ENCODE measurements around the gene ARHGAP15. TPM values are rescaled to one million over a fixed set of nuclear protein-coding genes. Genes with fewer than 3 reads are reported as not detected.

ARHGAP15 gene
- polyA plus RNA-seq, 2 of the 4 experiments (the other 2 are of a cell fraction), result 0.34 TPM; not detected in 1

- Histone ChIP-seq H3K27ac (no peak overlapping the region), H3K4me1 (no peaks in the 10 kb centered on the region), H3K4me2 (no peak overlapping the region), H3K9me3 (no peaks in the 10 kb centered on the region), H3K4me3 (no peak overlapping the region)
- FAIRE-seq (no peak), DNase-seq (ENCODE audit: low read depth in 1 of 2, low spot score in 1 of 2) (no peak), ATAC-seq (no peak)
- ChIA-PET CTCF (no interaction called here), POLR2A (no interaction called here)
- TF ChIP-seq ZNF302 (CRISPR knock-in tag; IDR thresholded peaks at IDR 0.05) (no peak), MYC (IDR thresholded peaks at IDR 0.05; ENCODE audit: borderline replicate concordance, low read length) (no peak), PBX3 (IDR thresholded peaks at IDR 0.05) (no peak), EHMT2 (IDR thresholded peaks at IDR 0.05; ENCODE audit: low read depth) (no peak), EP300 (IDR thresholded peaks at IDR 0.05) (no peak), CBX8 (IDR thresholded peaks at IDR 0.05) (no peak), MAFK (IDR thresholded peaks at IDR 0.05; ENCODE audit: partially characterized antibody) (no peak), KDM5A (IDR thresholded peaks at IDR 0.05) (no peak), SREBF2 (IDR thresholded peaks at IDR 0.05) (no peak), FOXS1 (CRISPR knock-in tag; IDR thresholded peaks at IDR 0.05) (no peak), RFX5 (IDR thresholded peaks at IDR 0.05) (no peak), CHD2 (IDR thresholded peaks at IDR 0.05; ENCODE audit: low read length, partially characterized antibody) (no peak), HDAC2 (IDR thresholded peaks at IDR 0.05) (no peak), TP53 (CRISPR knock-in tag; IDR thresholded peaks at IDR 0.05) (no peak)
- 37% methylated on average over 5 of the region's 5 CpGs for whole genome bisulfite sequencing (ENCODE audit: missing lambda C conversion rate)
These were observed 311.3 kb downstream of the ARHGAP15 start for GRCh38 chr2:143440411-143441012.

GRCh38 chr2:143442193-143442592 is 313.0 kb downstream of the ARHGAP15 start:
- no peak for TF ChIP-seq MAFK (IDR thresholded peaks at IDR 0.05; ENCODE audit: partially characterized antibody)
- TF ChIP-seq NFE2L2 (conservative IDR thresholded peaks at IDR 0.05; ENCODE audit: low read length), result no peak
- TF ChIP-seq NR3C1 (IDR thresholded peaks at IDR 0.05), result no peak
- no peak for TF ChIP-seq HOXA7 (CRISPR knock-in tag; IDR thresholded peaks at IDR 0.05)
- TF ChIP-seq MAX (IDR thresholded peaks at IDR 0.05), result no peak
- TF ChIP-seq E2F6 (IDR thresholded peaks at IDR 0.05; ENCODE audit: borderline replicate concordance, low read depth), result no peak
- no peak for TF ChIP-seq PBX3 (IDR thresholded peaks at IDR 0.05)
- TF ChIP-seq TFCP2L1 (CRISPR knock-in tag; IDR thresholded peaks at IDR 0.05), result no peak
- no peak for TF ChIP-seq JUNB (IDR thresholded peaks at IDR 0.05)
- TF ChIP-seq EP300 (IDR thresholded peaks at IDR 0.05), result no peak
- no peak for TF ChIP-seq CBX2 (IDR thresholded peaks at IDR 0.05; ENCODE audit: borderline replicate concordance, low read depth)
- no peak for TF ChIP-seq EHMT2 (IDR thresholded peaks at IDR 0.05; ENCODE audit: low read depth)
- TF ChIP-seq ZSCAN20 (CRISPR knock-in tag; IDR thresholded peaks at IDR 0.05), result no peak
- Histone ChIP-seq H3K9me3 (no peaks in the 10 kb centered on the region), H3K27ac (no peak overlapping the region), H3K4me3 (no peak overlapping the region), H3K4me1 (no peaks in the 10 kb centered on the region), H3K4me2 (no peak overlapping the region)
- ChIA-PET POLR2A (no interaction called here), CTCF (no interaction called here)
- FAIRE-seq (no peak), DNase-seq (ENCODE audit: low read depth in 1 of 2, low spot score in 1 of 2) (no peak), ATAC-seq (no peak)
- 58% methylated on average over 6 of the region's 6 CpGs for WGBS (ENCODE audit: missing lambda C conversion rate)

All from A549 (cell line).